GM19467 (cell line): ENCODE measurements around the gene PCDHA2.
"Not testable (repeated sequence)": the region's sequence is repeated elsewhere in the genome, so short reads cannot be mapped to it uniquely, and the experiment has no call there.

Source experiments
- ATAC-seq: cut with Tn5 transposase; IDR thresholded peaks from one replicate; pipeline ENCODE4 v1.9.1; 2021; ENCODE audit warnings: mild to moderate bottlenecking, moderate library complexity; ENCODE audit not compliant: unreplicated experiment

The PCDHA2 gene

DNA sequence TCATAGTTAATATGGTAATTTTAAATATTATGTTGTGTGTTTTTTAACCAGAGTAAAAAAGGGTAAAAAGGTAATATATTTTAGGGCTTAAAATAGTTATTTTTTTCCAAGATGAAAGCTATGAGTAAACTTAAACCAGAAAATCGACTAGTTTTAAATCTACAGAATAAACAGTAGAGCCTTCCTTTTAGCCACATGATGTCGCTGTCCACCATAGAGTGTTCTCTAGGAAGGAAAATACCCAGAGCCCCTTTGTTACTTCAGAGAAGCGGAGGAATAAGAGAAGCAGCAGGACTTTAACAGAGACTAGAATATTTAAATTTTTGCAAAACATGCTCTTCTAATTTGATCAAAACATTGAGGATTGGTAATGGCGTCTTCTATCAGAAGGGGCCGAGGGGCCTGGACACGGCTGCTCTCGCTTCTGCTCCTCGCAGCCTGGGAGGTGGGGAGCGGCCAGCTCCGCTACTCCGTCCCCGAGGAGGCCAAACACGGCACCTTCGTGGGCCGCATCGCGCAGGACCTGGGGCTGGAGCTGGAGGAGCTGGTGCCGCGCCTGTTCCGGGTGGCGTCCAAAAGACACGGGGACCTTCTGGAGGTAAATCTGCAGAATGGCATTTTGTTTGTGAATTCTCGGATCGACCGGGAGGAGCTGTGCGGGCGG, at the start of gene PCDHA2:
PCDHA2 (plus strand) TSS at position 258 of the 664 bp plus-strand sequence.
- no peak for ATAC-seq

DNA sequence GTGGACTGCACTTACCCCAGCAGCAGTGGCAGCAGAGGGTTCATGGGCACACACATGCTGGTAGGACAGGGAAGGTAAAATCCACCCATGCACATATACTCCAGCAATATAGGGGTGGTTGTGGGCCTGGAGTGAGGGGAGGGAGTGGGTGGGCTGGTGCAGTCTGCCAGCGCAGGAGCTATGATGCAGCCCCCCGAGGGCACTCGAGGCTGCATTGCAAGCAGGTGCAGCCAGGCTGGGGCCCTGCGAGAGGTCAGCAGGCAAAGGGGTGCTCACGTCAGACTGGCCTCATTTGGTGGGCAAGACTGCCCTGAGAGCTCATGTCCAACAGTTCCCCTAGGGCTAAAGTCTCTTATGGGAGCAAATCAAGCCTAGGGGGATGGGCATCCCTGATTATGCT, 41.1 kb upstream of the PCDHA2 start:
- no peak for ATAC-seq

DNA sequence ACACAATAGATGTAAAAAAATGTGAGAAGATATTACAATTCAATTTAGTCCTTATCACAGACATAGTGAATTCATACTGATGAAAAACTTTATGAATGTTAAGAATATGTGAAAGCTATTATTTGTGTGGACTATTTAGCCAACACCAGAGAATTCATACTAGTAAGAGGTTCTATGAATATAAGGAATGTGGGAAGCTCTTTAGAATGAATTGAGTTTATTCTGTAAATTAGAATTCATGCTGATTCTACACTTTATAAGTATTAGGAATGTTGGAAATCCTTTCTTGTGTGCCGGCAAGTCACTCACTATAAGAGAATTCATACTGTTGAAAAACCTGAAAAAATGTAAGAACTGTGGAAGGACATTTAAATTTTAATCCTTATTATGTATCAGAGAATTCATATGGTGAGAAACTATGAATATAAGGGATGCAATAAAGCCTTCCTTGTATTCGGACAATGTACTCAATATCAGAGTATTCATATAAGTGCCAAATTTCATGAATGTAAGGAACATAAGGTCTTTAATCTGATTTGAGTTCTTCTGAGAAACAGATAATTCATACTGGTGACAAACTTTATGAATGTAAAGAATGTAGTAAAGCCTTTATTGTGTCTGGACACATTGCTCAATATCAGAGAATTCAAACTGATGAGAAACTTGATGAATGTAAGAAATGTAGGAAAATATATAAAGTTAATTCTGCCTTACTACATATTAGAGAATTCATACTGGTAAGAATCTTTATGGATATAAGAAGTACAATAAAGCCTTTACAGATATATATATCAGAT, 30.3 kb upstream of the PCDHA2 start:
- ATAC-seq = no peak

DNA sequence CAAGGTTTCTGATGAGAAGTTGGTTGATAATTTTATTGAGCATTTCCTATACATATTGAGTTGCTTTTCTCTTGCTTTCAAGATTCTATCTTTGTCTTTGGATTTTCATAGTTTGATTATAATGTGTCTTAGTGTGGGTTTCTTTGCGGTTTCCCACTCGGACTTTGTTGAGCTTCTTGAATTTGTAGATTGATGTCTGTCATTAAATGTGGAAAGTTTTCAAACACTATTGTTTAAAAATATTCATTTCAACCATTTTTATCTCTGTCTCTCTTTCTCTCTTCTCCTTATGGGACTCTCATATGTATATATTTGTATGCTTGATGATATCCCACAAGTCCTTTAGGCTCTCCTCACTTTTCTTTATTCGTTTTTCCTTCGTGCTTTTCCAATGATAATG, 27.2 kb upstream of the PCDHA2 start:
- ATAC-seq = no peak

DNA sequence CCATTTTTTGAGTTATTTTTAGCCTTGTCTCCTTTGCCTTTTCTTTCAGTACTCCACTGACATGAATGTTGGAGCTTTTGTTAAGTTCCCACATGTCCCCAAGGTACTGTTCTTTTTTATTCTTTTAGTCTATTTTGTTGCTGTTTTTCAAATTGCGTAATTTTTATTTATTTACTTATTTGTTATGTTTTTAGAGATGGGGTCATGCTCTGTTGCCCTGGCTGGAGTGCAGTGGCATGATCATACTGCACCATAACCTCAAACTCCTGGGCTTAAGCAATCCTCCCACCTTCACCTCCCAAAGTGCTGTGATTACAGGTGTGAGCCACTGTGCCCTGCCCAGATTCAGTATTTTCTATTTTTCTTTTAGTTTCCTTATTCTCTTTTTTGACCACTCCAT, 14.1 kb upstream of the PCDHA2 start:
- no peak for ATAC-seq

DNA sequence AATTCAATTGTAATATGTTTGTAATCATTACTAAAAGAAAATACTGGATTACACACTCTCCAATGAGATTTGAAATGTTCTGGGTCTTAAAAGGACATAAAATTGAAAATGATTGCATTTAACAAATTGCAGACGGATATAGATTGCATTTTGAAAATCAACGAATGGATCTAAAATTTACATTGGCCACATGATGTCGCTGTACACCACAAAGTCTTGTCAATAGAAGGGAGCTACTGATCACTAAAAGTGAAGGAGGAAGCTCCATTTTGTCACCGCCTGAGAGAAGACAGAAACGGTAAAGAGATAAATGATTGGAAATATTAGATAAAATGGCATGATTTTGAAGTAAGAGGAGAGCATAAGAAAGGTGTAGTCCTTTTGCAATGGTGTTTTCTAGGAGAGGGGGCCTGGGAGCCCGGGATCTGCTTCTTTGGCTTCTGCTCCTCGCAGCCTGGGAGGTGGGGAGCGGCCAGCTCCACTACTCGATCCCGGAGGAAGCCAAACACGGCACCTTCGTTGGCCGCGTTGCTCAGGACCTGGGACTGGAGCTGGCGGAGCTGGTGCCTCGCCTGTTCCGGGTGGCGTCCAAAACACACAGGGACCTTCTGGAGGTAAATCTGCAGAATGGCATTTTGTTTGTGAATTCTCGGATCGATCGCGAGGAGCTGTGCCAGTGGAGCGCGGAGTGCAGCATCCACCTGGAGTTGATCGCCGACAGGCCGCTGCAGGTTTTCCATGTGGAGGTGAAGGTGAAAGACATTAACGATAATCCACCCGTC, 8.6 kb upstream of the PCDHA2 start, which contains the start of gene PCDHA1:
PCDHA1 (plus strand) TSS at position 236 of the 782 bp plus-strand sequence.
- no peak for ATAC-seq

DNA sequence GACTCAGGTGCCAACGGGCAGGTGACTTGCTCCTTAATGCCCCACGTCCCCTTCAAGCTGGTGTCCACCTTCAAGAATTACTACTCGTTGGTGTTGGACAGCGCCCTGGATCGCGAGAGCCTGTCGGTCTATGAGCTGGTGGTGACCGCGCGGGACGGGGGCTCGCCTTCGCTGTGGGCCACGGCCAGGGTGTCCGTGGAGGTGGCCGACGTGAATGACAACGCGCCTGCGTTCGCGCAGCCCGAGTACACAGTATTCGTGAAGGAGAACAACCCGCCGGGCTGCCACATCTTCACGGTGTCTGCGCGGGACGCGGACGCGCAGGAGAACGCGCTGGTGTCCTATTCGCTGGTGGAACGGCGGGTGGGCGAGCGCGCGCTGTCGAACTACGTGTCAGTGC, 7.2 kb upstream of the PCDHA2 start:
- ATAC-seq = not testable (repeated sequence)

DNA sequence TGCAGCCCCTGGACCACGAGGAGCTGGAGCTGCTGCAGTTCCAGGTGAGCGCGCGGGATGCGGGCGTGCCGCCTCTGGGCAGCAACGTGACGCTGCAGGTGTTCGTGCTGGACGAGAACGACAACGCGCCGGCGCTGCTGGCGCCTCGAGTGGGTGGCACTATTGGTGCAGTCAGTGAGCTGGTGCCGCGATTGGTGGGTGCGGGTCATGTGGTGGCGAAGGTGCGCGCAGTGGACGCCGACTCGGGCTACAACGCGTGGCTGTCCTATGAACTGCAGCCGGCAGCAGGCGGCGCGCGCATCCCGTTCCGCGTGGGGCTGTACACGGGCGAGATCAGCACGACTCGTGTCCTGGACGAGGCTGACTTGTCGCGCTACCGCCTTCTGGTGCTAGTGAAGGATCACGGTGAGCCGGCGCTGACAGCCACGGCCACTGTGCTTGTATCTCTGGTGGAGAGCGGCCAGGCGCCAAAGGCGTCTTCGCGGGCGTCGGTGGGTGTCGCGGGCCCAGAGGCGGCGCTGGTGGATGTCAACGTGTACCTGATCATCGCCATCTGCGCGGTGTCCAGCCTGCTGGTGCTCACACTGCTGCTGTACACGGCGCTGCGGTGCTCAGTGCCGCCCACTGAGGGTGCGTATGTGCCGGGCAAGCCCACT, 6.7 kb upstream of the PCDHA2 start:
- not testable (repeated sequence) for ATAC-seq

DNA sequence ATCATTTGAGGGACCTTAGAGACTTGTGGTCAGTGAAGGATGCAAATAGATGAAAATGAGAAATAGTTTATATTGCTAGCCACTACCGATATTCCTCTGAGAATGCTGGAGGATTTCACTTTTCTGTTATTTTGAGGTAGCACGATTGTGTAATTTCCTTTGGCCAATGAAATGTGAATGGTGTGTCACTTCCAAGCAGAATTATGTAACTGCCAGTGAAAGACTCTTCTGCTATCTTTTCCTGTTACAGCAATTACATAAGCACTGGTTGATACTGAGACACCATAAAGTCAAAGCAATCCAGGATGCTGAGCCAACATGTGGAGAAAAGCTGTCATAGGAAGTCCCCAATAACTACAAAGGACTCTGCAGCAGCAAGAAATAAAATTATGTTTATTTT, 3.6 kb upstream of the PCDHA2 start:
- ATAC-seq = no peak

DNA sequence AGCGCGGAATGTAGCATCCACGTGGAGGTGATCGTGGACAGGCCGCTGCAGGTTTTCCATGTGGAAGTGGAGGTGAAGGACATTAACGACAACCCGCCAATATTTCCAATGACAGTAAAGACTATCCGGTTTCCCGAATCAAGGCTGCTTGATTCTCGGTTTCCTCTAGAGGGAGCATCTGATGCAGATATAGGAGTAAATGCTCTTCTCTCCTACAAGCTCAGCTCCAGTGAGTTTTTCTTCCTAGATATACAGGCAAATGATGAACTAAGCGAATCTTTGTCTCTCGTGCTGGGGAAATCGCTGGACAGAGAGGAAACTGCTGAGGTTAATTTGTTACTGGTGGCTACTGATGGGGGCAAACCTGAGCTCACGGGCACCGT, 598 bp downstream of the PCDHA2 start:
- ATAC-seq = no peak

DNA sequence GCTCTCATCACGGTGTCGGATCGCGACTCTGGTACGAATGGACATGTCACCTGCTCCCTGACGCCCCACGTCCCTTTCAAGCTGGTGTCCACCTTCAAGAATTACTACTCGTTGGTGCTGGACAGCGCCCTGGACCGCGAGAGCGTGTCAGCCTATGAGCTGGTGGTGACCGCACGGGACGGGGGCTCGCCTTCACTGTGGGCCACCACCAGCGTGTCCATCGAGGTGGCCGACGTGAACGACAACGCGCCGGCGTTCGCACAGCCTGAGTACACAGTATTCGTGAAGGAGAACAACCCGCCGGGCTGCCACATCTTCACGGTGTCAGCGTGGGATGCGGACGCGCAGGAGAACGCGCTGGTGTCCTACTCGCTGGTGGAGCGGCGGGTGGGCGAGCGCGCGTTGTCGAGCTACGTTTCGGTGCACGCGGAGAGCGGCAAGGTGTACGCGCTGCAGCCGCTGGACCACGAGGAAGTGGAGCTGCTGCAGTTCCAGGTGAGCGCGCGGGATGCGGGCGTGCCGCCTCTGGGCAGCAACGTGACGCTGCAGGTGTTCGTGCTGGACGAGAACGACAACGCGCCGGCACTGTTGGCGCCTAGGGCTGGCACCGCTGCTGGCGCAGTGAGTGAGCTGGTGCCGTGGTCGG, 1.5 kb downstream of the PCDHA2 start:
- ATAC-seq = not testable (repeated sequence)

DNA sequence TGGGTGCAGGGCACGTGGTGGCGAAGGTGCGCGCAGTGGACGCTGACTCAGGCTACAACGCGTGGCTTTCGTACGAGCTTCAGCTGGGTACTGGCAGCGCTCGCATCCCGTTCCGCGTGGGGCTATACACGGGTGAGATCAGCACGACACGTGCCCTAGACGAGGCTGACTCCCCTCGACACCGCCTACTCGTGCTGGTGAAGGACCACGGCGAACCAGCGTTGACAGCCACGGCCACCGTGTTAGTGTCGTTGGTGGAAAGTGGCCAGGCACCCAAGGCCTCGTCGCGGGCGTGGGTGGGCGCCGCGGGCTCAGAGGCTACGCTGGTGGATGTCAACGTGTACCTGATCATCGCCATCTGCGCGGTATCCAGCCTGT, 2.1 kb downstream of the PCDHA2 start:
- no peak for ATAC-seq

DNA sequence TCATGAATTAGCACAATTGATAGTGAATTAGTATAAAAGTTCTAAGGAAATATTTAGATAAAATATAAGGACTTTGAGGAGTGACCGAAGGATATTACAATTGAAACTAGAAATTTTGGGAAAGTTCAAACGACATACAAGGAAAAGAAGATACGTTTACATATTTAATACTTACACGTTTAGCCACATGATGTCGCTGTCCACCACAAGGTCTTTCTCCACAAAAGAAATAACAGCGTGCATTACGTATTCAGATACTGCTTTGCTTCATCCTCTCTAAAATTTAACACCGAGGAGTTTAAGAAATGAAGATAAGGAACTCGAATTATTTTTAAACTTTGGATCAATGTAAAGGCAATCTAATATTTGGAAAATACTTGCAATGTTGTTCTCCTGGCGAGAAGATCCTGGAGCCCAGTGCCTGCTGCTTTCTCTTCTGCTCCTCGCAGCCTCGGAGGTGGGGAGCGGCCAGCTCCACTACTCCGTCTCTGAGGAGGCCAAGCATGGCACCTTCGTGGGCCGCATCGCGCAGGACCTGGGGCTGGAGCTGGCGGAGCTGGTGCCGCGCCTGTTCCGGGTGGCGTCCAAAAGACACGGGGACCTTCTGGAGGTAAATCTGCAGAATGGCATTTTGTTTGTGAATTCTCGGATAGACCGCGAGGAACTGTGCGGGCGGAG, 6.3 kb downstream of the PCDHA2 start, which contains the start of gene PCDHA3:
PCDHA3 (plus strand) TSS at position 242 of the 678 bp plus-strand sequence.
- no peak for ATAC-seq

DNA sequence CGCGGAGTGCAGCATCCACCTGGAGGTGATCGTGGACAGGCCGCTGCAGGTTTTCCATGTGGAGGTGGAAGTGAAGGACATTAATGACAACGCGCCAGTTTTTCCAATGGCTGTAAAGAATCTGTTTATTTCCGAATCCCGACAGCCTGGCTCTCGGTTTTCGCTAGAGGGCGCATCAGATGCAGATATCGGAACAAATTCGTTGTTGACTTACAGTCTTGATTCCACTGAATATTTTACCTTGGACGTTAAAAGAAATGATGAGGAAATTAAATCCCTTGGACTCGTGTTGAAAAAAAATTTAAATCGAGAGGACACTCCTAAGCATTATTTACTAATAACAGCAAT, 6.8 kb downstream of the PCDHA2 start:
- ATAC-seq = no peak

DNA sequence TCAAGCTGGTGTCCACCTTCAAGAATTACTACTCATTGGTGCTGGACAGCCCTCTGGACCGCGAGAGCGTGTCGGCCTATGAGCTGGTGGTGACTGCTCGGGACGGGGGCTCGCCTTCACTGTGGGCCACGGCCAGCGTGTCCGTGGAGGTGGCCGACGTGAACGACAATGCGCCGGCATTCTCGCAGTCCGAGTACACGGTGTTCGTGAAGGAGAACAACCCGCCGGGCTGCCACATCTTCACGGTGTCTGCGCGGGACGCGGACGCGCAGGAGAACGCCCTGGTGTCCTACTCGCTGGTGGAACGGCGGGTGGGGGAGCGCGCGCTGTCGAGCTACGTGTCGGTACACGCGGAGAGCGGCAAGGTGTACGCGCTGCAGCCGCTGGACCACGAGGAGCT, 7.7 kb downstream of the PCDHA2 start:
- ATAC-seq = not testable (repeated sequence)

DNA sequence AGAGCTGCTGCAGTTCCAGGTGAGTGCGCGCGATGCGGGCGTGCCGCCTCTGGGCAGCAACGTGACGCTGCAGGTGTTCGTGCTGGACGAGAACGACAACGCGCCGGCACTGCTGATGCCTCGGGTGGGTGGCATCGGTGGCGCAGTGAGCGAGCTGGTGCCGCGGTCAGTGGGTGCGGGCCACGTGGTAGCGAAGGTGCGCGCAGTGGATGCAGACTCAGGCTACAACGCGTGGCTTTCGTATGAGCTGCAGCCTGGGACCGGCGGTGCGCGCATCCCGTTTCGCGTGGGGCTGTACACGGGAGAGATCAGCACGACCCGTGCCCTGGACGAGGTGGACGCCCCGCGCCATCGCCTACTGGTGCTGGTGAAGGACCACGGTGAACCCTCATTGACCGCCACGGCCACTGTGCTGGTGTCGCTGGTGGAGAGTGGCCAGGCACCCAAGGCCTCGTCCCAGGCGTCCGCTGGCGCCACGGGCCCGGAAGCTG, 8.2 kb downstream of the PCDHA2 start:
- ATAC-seq = no peak

DNA sequence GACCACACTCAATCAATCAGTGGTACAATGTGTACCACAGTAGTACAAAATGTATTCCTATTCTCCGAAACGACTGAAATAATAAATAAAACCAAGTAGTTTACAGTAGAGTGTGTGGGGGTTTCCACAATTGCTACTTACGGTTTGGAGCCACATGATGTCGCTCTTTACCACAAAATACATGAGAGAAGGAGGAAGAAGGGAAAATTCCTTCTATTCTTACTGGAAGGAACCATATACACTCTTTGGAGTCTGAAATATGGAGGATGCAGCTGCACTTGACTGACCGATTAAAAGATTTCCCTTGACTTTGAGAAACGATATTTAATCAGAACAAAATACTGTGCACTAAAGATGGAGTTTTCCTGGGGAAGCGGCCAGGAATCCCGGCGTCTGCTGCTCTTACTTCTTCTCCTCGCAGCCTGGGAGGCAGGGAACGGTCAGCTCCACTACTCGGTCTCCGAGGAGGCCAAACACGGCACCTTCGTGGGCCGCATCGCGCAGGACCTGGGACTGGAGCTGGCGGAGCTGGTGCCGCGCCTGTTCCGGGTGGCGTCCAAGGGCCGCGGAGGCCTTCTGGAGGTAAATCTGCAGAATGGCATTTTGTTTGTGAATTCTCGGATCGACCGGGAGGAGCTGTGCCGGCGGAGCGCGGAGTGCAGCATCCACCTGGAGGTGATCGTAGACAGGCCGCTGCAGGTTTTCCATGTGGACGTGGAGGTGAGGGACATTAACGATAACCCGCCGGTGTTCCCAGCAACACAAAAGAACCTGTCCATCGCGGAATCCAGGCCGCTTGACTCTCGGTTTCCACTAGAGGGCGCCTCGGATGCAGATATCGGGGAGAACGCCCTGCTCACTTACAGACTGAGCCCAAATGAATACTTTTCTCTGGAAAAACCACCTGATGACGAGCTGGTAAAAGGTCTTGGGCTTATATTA, 12.5 kb downstream of the PCDHA2 start, which contains the start of gene PCDHA4:
PCDHA4 (plus strand) TSS at position 235 of the 942 bp plus-strand sequence.
- no peak for ATAC-seq

DNA sequence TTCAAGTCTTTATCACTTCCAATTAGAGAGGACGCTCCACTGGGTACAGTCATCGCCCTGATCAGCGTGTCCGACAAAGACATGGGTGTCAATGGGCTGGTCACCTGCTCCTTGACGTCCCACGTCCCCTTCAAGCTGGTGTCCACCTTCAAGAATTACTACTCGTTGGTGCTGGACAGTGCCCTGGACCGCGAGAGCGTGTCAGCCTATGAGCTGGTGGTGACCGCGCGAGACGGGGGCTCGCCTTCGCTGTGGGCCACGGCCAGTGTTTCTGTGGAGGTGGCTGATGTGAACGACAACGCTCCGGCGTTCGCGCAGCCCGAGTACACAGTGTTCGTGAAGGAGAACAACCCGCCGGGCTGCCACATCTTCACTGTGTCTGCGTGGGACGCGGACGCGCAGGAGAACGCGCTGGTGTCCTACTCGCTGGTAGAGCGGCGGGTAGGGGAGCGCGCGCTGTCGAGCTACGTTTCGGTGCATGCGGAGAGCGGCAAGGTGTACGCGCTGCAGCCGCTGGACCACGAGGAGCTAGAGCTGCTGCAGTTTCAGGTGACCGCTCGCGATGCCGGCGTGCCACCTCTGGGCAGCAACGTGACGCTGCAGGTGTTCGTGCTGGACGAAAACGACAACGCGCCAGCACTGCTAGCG, 13.7 kb downstream of the PCDHA2 start:
- not testable (repeated sequence) for ATAC-seq
